ENCODE data around the gene HOOK1.
A peak's percentile ranks its signal among the peaks of the same experiment; 100 is the strongest.
"Not testable (repeated sequence)": the region's sequence is repeated elsewhere in the genome, so short reads cannot be mapped to it uniquely, and the experiment has no call there.

Gene HOOK1

GRCh38 chr1:59827055-59827643 is 12.4 kb downstream of the HOOK1 start:
- DNase-seq, result no peak

GRCh38 chr1:59828160-59828559 is 13.4 kb downstream of the HOOK1 start:
- no peak for DNase-seq

GRCh38 chr1:59831529-59831928 is 16.8 kb downstream of the HOOK1 start:
- no peak for DNase-seq

- DNase-seq, result no peak
Observed at GRCh38 chr1:59833022-59833421, 18.3 kb downstream of the HOOK1 start.

- no peak for DNase-seq
Observed at GRCh38 chr1:59833991-59834390, 19.2 kb downstream of the HOOK1 start.

GRCh38 chr1:59837857-59838256 is 23.1 kb downstream of the HOOK1 start:
- not testable (repeated sequence) for DNase-seq

- no peak for DNase-seq
Observed at GRCh38 chr1:59845091-59845490, 30.3 kb downstream of the HOOK1 start.

- DNase-seq, result no peak
Observed at GRCh38 chr1:59846209-59846894, 31.6 kb downstream of the HOOK1 start.

GRCh38 chr1:59846895-59847282 is 32.1 kb downstream of the HOOK1 start:
- DNase-seq, result no peak

- DNase-seq, result no peak
Observed at GRCh38 chr1:59852117-59852516, 37.4 kb downstream of the HOOK1 start.

GRCh38 chr1:59855297-59855696 is 40.5 kb downstream of the HOOK1 start:
- not testable (repeated sequence) for DNase-seq

GRCh38 chr1:59856725-59857338 is 42.1 kb downstream of the HOOK1 start:
- no peak for DNase-seq

- no peak for DNase-seq
Observed at GRCh38 chr1:59857679-59858354, 43.1 kb downstream of the HOOK1 start.

GRCh38 chr1:59866462-59866861 is 51.7 kb downstream of the HOOK1 start:
- no peak for DNase-seq

GRCh38 chr1:59871746-59872145 is 57.0 kb downstream of the HOOK1 start:
- no peak for DNase-seq

GRCh38 chr1:59877108-59877682 is 62.4 kb downstream of the HOOK1 start:
- DNase-seq, result no peak

- DNase-seq, result no peak
Observed at GRCh38 chr1:59878370-59878769, 63.6 kb downstream of the HOOK1 start.

GRCh38 chr1:59879574-59879973 is 64.8 kb downstream of the HOOK1 start:
- peak in 1 of 2 donors; percentile 47 for DNase-seq

GRCh38 chr1:59879996-59880505 is 65.3 kb downstream of the HOOK1 start:
- DNase-seq, result no peak

- no peak for DNase-seq
Observed at GRCh38 chr1:59880735-59881134, 66.0 kb downstream of the HOOK1 start.

GRCh38 chr1:59885160-59885832 is 70.5 kb downstream of the HOOK1 start:
- DNase-seq, result no peak
